Mesenteric fat pad (tissue), 1 donor: ENCODE results near the gene PRSS8. TPM values are rescaled to one million over a fixed set of nuclear protein-coding genes. Genes with fewer than 3 reads are reported as not detected.
A peak's percentile ranks its signal among the peaks of the same experiment; 100 is the strongest.
"Not testable (repeated sequence)": the region's sequence is repeated elsewhere in the genome, so short reads cannot be mapped to it uniquely, and the experiment has no call there.

Experiments used
- DNase-seq: peaks from one replicate; pipeline ENCODE4 v3.0.0-alpha.2; 2020; ENCODE audit warnings: low spot score
- long read RNA-seq: library from polyadenylated mRNA; unstranded; transcript quantifications from one replicate; pipeline ENCODE4 v2.0.0, GENCODE V29; 2020
- total RNA-seq: library from RNA; stranded (reverse); fragmentation: NEBNext Ultra II Directional; extraction: Animal tissue kit (Norgen Biotek cat#: 25700); gene quantifications from one replicate; pipeline ENCODE4 v1.2.1, GENCODE V29; 2021
- donor health status: DM: yes; HTN: yes; CAD: no.

Gene PRSS8
- total RNA-seq = 0.51 TPM
- long read RNA-seq, partial matches to known transcripts = 1 of 2 reads
- long read RNA-seq, other reads (novel, unspliced or antisense) = 1 of 2 reads

DNA sequence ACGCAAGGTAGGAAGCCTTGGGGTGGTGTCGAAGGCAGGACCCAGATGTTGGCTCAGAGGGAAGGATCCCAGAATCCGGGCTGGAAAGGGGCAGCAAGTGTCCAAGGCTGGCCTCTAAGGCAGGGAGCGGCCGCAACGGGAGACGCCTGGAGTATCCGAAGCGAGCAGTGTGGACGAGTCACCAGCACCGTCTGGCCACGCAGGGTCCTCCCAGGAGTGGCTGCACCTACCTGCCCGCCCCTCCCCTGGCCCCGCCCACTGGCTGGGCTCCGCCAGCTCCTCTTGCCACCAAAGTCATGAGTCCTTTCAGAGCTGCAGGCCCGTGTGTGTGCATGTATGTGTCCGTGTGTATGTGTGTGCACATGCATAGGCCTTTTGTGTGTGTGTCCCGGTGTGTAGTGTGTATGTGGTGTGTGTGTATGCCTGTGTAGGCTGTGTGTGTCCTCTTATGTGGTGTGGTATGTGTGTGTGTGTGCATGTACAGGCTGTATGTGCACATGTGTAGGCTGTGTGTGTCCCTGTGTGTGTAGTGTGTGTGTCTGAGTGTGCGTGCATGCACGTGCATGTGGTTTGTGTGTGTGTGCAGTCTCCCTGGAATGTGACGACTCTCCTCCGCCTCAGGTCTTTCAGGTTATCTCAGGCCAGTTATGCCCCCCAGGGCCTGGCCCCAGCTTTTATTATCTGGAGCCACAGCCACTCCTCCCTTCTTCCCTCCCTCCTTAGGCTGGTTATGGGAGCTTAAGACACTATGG is at the start of gene PRSS8:
Gene PRSS8 (minus strand): TSS at position 193 of the 752 bp plus-strand sequence. CDS start 229 bp downstream, outside the sequence.
- DNase-seq = no peak

- DNase-seq = no peak
These were observed 49.4 kb upstream of the PRSS8 start for GRCh38 chr16:31184888-31185287.

DNA sequence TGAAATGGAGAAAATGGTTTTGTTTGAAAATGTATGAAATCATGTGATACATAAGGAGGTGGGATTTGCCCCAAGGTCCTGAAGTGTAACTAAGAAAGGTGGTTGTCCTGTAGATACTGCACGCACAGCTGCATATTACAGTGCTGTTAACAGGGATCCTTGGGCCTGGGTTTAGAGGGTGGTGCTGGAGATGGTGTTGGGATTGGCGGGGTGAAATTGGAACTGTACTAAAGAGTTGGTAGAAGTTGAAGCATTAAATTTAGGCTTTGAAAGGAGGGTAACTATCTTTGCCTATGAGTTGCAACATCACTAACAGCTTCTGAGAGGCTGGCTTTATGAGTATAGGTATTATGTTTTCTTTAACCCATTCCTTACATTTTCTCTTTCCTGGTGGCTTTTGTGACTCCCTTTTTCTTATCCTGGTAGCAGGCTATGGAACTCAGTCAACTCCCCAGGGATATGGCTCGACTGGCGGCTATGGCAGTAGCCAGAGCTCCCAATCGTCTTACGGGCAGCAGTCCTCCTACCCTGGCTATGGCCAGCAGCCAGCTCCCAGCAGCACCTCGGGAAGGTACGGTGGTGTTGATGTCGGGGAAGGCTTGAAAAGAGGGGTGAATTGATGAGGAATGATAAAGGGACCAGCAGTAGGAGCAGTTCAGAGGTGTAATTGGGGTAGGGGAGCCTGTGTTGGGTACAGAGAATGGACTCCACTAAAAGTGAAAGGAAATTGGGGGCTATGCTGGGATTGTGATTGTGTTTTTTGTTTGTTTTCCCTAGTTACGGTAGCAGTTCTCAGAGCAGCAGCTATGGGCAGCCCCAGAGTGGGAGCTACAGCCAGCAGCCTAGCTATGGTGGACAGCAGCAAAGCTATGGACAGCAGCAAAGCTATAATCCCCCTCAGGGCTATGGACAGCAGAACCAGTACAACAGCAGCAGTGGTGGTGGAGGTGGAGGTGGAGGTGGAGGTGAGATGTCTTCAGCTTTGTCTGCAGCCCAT is 48.2 kb upstream of the PRSS8 start:
- DNase-seq = no peak

GRCh38 chr16:31182391-31182790 is 46.9 kb upstream of the PRSS8 start:
- DNase-seq = no peak

- no peak for DNase-seq
These were observed 45.7 kb upstream of the PRSS8 start for GRCh38 chr16:31181102-31181830.

GRCh38 chr16:31179747-31180459 is 44.4 kb upstream of the PRSS8 start, which contains the start of gene FUS:
Gene FUS, plus strand, starts transcription at chr16:31180139. Its CDS starts 76 bp downstream, at chr16:31180215.
- DNase-seq = peak; percentile 99

GRCh38 chr16:31179219-31179746 is 43.8 kb upstream of the PRSS8 start:
- DNase-seq = no peak

DNA sequence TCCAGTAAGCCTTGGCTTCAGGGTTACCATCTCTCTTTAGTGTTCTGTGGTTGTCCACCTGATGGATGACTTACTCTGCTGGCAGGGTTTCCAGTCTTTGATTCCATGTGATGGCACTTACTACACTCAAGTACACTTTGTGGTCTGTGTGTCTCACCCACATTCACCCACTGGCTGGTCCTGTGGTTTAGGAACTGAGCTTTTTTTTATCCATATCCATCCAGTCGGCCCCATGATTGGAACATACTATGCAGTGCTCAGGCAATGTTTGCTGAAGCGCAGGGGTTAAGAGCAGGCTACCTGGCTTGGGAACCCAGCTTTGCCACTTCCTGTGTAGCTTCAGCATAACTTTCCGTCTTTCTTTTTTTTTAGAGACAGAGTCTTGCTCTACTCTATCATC is 41.6 kb upstream of the PRSS8 start:
- no peak for DNase-seq

GRCh38 chr16:31170048-31170447 is 34.5 kb upstream of the PRSS8 start:
- DNase-seq = not testable (repeated sequence)

DNA sequence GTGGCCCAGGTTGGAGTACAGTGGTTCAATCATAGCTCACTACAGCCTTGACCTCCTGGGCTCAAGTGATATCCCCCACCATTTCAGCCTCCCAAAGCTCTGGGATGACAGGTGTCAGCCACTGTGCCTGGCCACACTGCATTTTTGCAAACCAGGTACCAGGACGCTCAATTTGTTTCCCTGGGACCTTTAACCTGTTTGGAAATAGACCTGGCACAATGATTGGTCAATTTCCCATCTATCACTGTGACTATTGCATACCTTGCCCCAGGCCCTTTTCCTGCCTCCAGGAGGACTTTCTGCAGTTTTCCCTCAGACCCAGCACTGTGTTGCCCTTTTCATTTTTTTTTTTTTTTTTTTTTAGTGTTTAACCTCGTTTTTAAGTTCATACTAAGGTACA is 33.3 kb upstream of the PRSS8 start:
- DNase-seq = no peak

DNA sequence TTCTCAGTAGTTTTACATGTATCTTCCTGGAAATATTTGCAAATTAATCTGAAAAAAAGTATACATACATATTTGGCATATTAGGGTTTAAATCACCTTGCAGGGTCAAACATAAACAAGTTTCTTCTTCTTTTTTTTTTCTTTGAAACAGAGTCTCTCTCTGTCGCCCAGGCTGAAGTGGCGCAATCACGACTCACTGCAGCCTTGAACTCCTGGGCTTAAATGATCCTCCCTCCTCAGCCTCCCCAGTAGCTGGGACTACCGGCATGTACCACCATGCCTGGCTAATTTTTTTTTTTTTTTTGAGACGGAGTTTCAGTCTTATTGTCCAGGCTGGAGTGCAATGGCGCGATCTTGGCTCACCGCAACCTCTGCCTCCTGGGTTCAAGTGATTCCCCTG is 31.8 kb upstream of the PRSS8 start:
- DNase-seq = no peak

DNA sequence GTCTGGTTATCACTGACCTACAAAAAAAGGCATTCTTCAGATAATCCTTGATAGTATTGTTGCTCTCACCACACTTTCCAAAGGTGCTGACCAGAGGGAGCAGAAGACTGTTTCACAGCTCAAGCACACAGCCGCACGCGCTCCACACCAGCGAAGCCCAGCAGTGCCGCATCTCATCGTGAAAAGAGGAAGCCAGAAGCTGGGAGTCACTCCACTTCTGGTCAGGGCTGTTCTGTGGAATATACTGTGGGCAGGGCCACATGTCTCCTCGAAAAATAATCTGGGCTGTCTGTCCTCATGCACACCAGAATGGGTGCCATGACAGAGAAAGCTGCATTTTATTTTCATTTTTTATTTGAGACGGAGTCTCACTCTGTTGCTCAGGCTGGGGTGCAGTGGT is 21.6 kb upstream of the PRSS8 start:
- no peak for DNase-seq

GRCh38 chr16:31150976-31151375 is 15.4 kb upstream of the PRSS8 start:
- DNase-seq = not testable (repeated sequence)

DNA sequence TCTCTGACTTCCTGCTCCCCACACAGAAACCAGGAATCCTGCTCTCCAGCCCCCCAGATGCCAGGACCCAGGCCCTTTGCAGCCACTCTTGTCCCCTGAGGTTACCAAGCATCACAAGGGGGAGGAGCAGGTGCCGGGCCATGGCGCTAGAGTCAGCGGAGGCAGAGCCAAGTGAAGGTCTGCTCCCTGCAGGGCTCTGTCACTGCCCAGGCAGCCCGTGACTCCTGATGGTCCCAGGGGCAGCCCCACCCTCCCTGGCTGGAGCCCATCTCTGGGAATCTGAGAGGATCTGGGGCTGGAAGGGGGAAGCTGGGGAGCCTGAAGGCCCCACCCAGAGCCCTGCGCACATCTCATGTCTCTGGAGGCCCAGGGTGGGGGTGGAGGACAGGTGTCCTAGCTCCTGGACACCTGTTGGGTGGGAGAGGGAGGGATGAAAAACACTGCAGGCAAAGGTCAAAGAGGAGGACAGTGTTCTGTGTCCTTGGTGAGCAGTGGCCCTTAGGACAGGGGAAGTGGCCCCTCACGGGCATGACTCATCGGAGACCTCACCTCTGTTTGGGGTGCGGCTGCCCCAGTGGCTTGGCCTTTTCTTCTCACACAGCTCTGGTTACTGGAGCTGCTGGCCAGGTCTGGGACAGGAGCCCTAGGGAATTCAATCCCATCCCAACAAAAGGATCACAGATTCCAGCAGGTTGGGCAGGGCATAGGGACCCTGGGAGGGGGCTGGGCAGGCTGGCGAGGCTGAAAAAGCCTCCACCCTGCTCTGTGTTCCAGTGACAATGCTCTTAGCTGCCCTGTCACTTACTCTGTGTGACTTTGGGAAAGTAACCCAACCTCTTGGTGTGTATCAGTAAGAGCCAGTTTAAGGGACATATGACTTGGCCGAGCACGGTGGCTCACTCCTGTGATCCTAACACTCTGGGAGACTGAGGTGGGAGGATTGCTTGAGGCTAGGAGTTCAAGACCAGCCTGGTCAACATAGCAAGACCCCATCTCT is 14.7 kb upstream of the PRSS8 start, which contains the start of gene PRSS36:
Gene PRSS36 (minus strand): TSS at position 173 of the 997 bp plus-strand sequence. CDS start 31 bp downstream, at position 142.
- DNase-seq = no peak

GRCh38 chr16:31149332-31149731 is 13.8 kb upstream of the PRSS8 start:
- DNase-seq = no peak

DNA sequence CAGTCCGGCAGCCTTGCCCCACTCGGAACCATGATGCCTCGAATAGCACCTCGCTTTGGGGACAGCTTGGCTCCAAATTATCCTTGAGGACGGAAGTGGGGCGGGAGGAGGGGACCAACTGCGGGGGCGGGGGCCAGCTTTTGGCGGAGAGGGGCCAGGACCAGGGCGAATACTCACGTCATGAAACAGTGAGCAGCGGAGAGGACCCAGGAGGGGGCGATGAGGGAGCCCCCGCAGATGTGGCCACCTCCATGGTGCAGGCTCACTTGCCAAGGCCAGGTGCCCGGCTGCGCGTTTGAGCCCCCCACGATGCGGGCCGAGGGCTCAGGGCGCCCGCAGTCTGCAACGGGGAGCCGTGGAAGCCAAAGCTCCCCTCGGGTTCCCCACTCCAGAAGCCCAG is 13.4 kb upstream of the PRSS8 start:
- DNase-seq = no peak

DNA sequence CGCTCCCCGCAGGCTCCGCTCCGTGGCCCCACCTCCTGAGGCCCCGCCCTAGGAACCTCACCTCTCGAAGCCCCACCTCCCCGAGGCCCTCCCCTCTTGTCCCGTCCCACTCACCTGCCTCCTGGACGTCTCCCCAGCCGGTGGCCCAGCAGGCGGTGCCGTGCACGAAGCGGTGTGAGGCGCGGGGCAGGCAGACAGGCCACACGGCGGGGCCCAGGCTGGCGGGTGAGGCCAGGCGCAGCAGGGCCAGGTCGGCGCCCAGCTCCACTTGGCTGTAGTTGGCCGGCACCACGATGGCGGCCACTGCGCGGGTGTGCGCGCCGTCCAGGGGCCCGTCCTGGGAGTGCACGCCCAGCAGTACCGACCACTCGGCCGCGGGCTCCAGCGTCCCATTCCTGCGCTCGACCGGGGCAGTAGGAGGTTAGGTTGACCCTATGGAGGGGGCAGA is 12.8 kb upstream of the PRSS8 start:
- DNase-seq = no peak

DNA sequence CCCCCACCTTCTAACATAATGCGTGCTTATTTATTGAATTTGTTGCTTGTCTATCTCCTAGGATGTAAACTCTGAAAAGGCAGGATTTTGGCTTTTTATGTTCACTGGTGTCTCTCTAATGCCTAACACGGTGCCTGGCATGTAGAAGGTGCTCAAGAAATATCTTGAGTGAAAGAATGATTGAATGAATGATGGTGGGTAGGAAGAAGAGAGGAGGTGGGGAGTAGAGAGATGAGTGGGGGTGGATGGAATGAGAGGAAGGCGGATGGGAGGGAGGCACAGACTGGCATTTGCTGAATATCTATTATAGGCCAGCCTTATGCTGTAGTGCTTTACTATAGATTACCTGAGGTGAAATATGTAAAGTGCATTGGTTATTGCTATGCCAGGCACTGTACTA is 12.0 kb upstream of the PRSS8 start:
- DNase-seq = no peak
